ENCODE data around the gene GRIN2C. TPM values are rescaled to one million over a fixed set of nuclear protein-coding genes. Genes with fewer than 3 reads are reported as not detected.

The GRIN2C gene
- total and polyA plus RNA-seq, 12 donors: 0.42 to 16.4 (median 3.2) TPM

GRCh38 chr17:74824961-74825627 is 34.6 kb downstream of the GRIN2C start:
- intact Hi-C loops (cut with DNase I): no loop called here
- Histone ChIP-seq H3K27me3 (no peaks in the 10 kb centered on the region), H3K9me3 (replicated peaks in 1 of 3) (no peaks in the 10 kb centered on the region), H3K4me3 (no peak overlapping the region), H3K27ac (no peak overlapping the region), H3K4me1 (replicated peaks in 1 of 2) (no peaks in the 10 kb centered on the region), H3K36me3 (replicated peaks in 1 of 2) (no peaks in the 10 kb centered on the region)
- TF ChIP-seq CTCF (IDR thresholded peaks at IDR 0.05) (no peak), POLR2A (IDR thresholded peaks at IDR 0.05) (no peak)
- 81 to 90% (median 85%) methylated on average over 3 to 11 of the region's 11 CpGs for WGBS, 4 donors
- DNase-seq: no peak

GRCh38 chr17:74822939-74823367 is 36.7 kb downstream of the GRIN2C start:
- Histone ChIP-seq H3K4me3 (no peak overlapping the region), H3K4me1 (replicated peaks in 1 of 2) (no peaks in the 10 kb centered on the region), H3K27ac (peak overlapping the region in 1 of 5 donors; percentile 41), H3K36me3 (replicated peaks in 1 of 2) (no peaks in the 10 kb centered on the region), H3K27me3 (no peaks in the 10 kb centered on the region), H3K9me3 (replicated peaks in 1 of 3) (no peaks in the 10 kb centered on the region)
- intact Hi-C loops (cut with DNase I): no loop called here
- peak in 1 of 7 donors; percentile 37 for DNase-seq
- TF ChIP-seq POLR2A (IDR thresholded peaks at IDR 0.05) (no peak), CTCF (IDR thresholded peaks at IDR 0.05) (no peak)
- WGBS, 4 donors: 76 to 84% (median 79%) methylated on average over 10 to 12 of the region's 12 CpGs

- no peaks in the 10 kb centered on the region for H3K36me3 ChIP-seq (replicated peaks in 1 of 2)
Measured at GRCh38 chr17:74822335-74822938, 37.2 kb downstream of the GRIN2C start.

More at GRCh38 chr17:74822335-74822938, 37.2 kb downstream of the GRIN2C start:
- Histone ChIP-seq H3K27me3 (no peaks in the 10 kb centered on the region), H3K9me3 (replicated peaks in 1 of 3) (no peaks in the 10 kb centered on the region), H3K4me3 (no peak overlapping the region), H3K4me1 (replicated peaks in 1 of 2) (no peaks in the 10 kb centered on the region), H3K27ac (peak overlapping the region in 1 of 5 donors; percentile 41)
- intact Hi-C loops (cut with DNase I): no loop called here
- DNase-seq: no peak
- 76 to 88% (median 80%) methylated on average over 9 to 15 of the region's 15 CpGs for WGBS, 4 donors
- no peak for TF ChIP-seq POLR2A (IDR thresholded peaks at IDR 0.05)
- TF ChIP-seq CTCF (IDR thresholded peaks at IDR 0.05): no peak
